Stomach smooth muscle (tissue), 2 donors: ENCODE data around the gene LMO1.

Source experiments
- H3K27ac ChIP-seq: one replicate; pipeline ENCODE4 v1.7.0; 2013; ENCODE audit warnings: mild to moderate bottlenecking, low read length, inconsistent platforms
- H3K27me3 ChIP-seq, 2 donors: one replicate each; pipeline ENCODE4 v1.7.0; 2013; ENCODE audit warnings: low read length in 2 of 2; ENCODE audit not compliant: insufficient read depth in 2 of 2, control insufficient read depth in 1 of 2
- H3K36me3 ChIP-seq, 2 donors: one replicate each; pipeline ENCODE4 v1.7.0; 2013; ENCODE audit warnings: low read length in 2 of 2; ENCODE audit not compliant: control insufficient read depth in 2 of 2, insufficient read depth in 2 of 2
- H3K4me1 ChIP-seq: one replicate; pipeline ENCODE4 v1.7.0; 2013; ENCODE audit warnings: low read length; ENCODE audit not compliant: control insufficient read depth, insufficient read depth
- H3K4me3 ChIP-seq, 2 donors: one replicate each; pipeline ENCODE4 v1.7.0; 2013; ENCODE audit warnings: low read length in 2 of 2
- H3K9ac ChIP-seq, 2 donors: one replicate each; pipeline ENCODE4 v1.7.0; 2013; ENCODE audit warnings: low read length in 2 of 2, mild to moderate bottlenecking in 1 of 2
- H3K9me3 ChIP-seq, 2 donors: one replicate each; pipeline ENCODE4 v1.7.0; 2013; ENCODE audit warnings: low read length in 2 of 2; ENCODE audit not compliant: control insufficient read depth in 2 of 2
- donor health status: healthy.
- donor health status: Pancreatic carcinoma.

LMO1 gene

DNA sequence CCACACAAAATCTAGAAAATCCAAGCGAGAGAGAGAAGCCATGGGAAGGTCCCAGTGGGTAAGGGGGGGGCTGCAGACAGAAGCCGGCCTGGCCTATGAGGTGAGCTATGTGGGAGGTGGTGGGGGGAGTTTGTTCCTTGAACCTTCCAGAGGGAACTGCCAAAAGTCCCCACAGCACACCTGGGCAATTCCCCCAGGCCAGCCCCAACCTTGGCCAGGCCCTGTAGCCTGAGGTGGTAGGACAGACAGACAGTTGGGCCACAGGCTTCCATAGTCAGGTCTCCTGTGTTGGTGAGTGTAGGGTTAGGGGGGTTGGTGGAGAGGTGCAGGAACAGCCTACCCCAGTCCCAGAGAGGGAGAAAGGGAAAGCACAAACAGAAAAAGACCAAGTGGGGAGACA, 39.0 kb downstream of the LMO1 start:
- Histone ChIP-seq H3K4me1 (peaks cover 22% of the 10 kb centered on the region), H3K27me3 (no peaks in the 10 kb centered on the region), H3K9me3 (no peaks in the 10 kb centered on the region), H3K9ac (no peak overlapping the region), H3K36me3 (peaks cover 0 to 2% of the 10 kb centered on the region in 2 donors), H3K4me3 (no peak overlapping the region), H3K27ac (no peak overlapping the region)

DNA sequence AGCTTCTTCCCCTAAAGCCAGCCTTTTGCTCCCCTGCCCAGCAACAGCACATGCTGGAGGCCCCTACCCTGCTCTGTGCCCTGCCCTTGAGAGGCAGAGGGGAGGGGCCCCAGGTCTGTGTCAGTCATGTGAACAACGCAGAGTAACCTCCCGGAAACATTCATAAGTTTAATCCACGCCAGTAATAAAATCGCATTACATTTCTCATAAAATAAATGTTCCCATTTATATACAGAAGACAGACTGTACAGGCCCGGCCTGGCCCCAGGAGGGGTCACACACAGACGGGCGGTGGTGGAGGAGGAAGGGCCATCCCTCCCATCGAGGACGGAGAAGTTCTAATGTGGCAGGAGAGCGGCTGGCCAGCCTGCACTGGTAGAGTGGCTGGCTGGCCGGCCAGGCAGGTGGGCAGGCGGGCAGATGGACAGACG, 39.5 kb downstream of the LMO1 start:
- H3K4me3 ChIP-seq, result no peak overlapping the region
- no peaks in the 10 kb centered on the region for H3K9me3 ChIP-seq
- peaks cover 17% of the 10 kb centered on the region for H3K4me1 ChIP-seq
- no peaks in the 10 kb centered on the region for H3K27me3 ChIP-seq
- no peak overlapping the region for H3K27ac ChIP-seq
- H3K36me3 ChIP-seq, result peaks cover 0 to 2% of the 10 kb centered on the region in 2 donors
- no peak overlapping the region for H3K9ac ChIP-seq

DNA sequence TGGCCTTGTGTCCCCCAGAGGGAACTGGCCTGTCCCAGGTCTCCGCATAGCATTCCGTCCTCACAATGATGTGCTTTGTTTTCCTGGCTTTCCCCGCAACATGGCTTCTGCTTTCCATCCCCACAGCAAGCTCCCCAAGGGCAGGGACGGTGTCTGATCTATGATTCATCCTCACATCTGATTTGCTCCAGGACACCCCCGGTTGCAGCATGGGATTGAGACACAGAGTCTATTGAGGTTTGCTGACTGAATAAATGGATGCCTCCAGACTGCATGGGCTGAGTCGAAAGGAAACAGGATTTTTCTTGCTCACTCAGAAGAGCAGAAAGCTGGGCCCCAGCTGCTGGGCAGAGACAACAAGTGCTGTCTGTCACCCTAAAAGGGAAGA, 40.2 kb downstream of the LMO1 start:
- no peak overlapping the region for H3K9ac ChIP-seq
- H3K9me3 ChIP-seq, result no peaks in the 10 kb centered on the region
- H3K36me3 ChIP-seq, result peaks cover 0 to 2% of the 10 kb centered on the region in 2 donors
- H3K4me3 ChIP-seq, result no peak overlapping the region
- H3K4me1 ChIP-seq, result peaks cover 10% of the 10 kb centered on the region
- no peak overlapping the region for H3K27ac ChIP-seq
- no peaks in the 10 kb centered on the region for H3K27me3 ChIP-seq

DNA sequence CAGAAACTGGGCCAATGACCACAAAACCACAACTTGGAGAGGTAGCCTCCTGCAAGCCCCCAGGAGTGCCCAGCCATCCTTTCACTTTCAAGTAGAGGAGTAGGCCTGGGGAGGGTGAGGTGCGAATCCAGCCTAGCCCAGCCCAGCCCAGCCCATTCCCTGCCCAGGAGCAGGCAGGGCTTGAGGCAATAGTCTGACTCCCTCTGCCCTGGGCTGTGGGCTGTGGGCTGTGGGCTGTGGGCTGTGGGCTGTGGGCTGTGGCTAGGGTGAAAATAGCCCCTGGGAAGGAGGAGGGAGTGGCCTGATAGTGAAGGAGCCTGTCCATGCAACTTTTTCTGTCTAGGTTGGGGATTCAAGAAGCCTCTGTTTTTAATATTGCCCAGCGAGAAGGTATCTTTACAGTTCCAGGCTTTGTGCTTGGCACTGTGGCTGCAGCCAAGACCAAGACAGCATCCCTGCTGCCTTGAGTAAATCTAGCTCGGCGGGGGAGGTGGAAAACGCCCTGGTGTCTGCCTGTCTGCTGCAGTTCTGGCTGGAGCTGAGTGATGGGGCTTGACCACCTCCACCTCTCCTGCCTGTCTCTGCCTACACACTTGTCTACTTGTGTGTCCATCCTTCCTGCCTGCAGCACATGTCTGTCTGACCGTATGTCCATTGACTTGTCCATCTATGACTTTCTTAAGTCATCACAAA, 40.7 kb downstream of the LMO1 start:
- H3K9me3 ChIP-seq, result no peaks in the 10 kb centered on the region
- no peak overlapping the region for H3K4me3 ChIP-seq
- H3K27me3 ChIP-seq, result no peaks in the 10 kb centered on the region
- H3K27ac ChIP-seq, result no peak overlapping the region
- H3K36me3 ChIP-seq, result peaks cover 0 to 2% of the 10 kb centered on the region in 2 donors
- H3K9ac ChIP-seq, result no peak overlapping the region
- H3K4me1 ChIP-seq, result peaks cover 5% of the 10 kb centered on the region

DNA sequence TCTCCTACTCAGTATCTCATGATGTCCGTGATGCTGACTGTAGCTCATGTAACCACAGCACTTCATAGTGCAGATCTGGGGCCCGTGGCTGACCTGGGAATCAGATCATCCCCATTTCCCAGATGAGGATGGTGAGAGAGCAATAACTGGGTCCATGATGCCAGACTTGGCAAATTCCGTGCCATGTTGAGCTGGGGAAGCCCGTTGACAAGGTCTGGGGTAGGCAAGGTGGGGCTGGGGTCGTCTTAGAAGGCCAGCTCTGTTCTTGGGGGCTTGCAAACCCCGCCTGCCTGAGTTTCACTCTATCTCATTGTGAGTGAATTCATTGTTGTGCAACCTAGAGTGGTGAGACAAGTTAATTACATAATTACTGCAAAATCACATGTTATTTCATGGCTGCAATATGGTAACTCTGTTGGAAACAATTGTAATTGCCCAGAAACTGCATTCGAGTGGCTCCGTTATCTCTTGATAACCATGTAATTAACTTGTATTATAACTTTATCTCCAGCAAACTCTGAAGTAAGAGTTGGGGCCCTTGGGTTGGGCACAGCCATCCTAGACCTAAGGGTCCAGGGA, 41.7 kb downstream of the LMO1 start:
- Histone ChIP-seq H3K4me3 (no peak overlapping the region), H3K27ac (no peak overlapping the region), H3K27me3 (no peaks in the 10 kb centered on the region), H3K4me1 (peaks cover 5% of the 10 kb centered on the region), H3K9me3 (no peaks in the 10 kb centered on the region), H3K36me3 (peaks cover 0 to 2% of the 10 kb centered on the region in 2 donors), H3K9ac (no peak overlapping the region)

DNA sequence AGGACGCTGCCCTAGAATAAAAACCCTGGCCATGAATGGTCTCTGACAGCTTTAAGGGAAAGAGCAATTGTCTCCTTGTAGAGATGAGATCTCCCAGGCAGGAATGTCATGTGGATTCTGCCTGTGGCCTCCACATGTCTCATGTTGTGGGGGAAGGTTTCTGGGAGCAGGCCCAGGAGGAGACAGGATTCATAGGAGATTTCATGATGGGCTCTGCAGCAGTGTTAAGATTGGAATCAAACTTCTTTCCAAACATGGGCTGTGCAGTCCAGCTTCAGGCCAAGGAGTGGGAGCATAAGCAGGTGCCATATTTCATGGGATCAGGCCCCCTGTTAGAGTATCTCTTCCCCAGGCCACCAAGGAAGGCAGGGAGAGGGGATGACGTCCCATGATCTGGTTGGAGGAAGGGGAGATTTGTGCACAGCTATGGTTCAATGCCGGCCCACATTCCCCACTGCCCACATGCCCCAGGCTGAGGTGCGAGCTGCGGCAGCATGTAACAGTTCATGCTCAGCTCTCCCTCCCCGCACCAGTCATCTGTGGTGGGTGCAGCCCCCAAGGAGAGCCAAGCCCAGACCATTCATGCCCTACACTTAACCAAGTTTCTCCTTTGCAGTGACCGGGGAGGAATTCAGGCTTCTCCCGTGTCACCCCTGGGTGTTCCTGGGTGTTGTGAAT, 42.5 kb downstream of the LMO1 start:
- no peak overlapping the region for H3K27ac ChIP-seq

DNA sequence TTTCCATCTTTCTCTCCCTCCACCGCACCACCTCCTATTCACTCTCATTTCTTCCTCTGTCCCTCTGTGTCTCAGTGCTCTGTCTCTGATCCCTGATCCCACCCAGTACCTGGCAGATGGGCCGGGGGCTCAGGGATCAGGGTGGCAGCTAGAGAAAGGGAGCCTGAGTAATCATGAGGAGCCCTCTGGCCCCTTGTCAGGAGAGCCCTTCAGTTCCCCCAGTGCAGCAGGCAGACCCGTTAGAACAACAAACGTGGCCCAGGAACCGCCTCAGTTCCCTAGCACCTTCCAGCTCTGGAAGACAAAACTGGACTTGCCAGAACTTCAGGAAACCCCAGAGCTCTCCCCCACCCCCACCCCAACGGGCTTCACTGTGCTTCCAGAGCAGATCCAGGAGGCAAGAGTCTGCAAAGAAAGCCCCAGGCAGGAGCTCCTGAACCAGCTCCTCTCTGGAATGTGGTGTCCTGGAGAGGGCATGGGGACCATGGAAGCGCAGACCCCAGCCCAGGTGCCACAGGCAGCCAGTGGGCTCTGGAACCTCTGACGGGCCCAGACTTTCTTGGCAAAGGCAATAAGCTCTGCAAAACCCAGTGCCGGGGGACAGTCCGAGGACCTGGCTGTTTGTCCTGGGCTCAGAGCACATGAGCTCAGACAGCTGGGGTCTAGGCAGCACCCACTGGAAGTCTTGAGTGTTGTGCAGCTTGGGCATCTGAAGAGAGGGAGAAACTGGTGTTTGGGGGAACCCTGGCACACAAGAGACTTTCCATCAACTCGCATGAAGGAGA, 43.2 kb downstream of the LMO1 start:
- Histone ChIP-seq H3K4me3 (no peak overlapping the region), H3K9ac (no peak overlapping the region), H3K27ac (no peak overlapping the region), H3K36me3 (peaks cover 0 to 2% of the 10 kb centered on the region in 2 donors), H3K27me3 (no peaks in the 10 kb centered on the region), H3K4me1 (no peaks in the 10 kb centered on the region), H3K9me3 (no peaks in the 10 kb centered on the region)

More for the DNA sequence above, 42.5 kb downstream of the LMO1 start:
- Histone ChIP-seq H3K4me3 (no peak overlapping the region), H3K9me3 (no peaks in the 10 kb centered on the region), H3K27me3 (no peaks in the 10 kb centered on the region), H3K36me3 (peaks cover 0 to 2% of the 10 kb centered on the region in 2 donors), H3K9ac (no peak overlapping the region), H3K4me1 (peaks cover 5% of the 10 kb centered on the region)

DNA sequence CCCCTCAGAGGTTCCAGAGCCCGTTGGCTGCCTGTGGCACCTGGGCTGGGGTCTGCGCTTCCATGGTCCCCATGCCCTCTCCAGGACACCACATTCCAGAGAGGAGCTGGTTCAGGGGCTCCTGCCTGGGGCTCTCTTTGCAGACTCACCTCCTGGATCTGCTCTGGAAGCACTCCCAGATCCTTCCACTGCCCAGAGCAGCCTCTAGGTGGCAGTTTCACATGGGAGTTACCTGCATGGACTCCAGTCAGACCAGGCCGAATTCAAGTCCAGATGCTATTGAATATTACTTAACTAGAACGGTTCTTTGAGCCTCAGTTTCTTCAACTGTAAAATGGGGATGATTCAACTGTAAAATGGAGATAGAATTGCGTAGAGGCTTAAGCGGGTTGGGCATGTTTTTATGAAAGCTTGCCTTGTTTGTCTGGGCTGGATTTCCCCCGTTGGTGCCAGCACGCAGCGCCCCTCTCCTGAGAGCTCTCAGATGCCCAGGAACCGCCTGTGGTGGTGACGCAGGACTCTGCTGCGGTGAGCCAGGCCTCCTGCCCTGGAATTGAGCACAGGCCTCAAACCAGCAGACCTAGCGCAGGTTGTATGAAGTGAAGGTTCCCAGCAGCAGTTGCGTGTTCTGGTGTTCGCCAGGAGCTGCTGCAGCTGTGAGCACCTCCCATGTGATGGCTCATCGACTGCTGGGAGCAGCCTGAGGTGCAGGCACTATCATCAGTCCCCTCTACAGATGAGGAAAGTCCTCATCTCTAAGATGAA, 44.2 kb downstream of the LMO1 start:
- Histone ChIP-seq H3K27ac (no peak overlapping the region), H3K27me3 (no peaks in the 10 kb centered on the region), H3K4me3 (no peak overlapping the region), H3K9ac (no peak overlapping the region), H3K4me1 (no peaks in the 10 kb centered on the region), H3K36me3 (peaks cover 0 to 2% of the 10 kb centered on the region in 2 donors), H3K9me3 (no peaks in the 10 kb centered on the region)

DNA sequence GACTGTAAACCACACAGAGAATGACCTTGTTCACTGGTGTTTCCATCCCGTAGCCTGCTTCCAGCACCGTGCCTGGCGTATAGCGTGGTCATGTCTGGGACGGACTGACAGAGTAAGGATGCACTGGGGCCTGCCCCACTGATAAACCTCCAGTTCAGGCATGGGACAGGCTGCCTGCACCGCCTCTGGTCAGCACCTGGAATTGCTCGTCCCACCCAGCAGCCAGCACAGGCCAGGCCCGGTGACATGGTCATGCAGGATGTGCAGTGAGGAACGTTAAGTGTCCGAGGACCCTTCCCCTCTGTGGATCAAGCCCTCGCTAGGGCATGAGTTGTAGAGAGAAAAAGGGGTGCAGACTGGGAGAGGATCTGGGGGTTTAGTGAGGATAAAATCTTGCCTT, 44.8 kb downstream of the LMO1 start:
- Histone ChIP-seq H3K4me1 (no peaks in the 10 kb centered on the region), H3K4me3 (no peak overlapping the region), H3K27me3 (no peaks in the 10 kb centered on the region), H3K9ac (no peak overlapping the region), H3K27ac (no peak overlapping the region), H3K9me3 (no peaks in the 10 kb centered on the region), H3K36me3 (no peaks in the 10 kb centered on the region)

DNA sequence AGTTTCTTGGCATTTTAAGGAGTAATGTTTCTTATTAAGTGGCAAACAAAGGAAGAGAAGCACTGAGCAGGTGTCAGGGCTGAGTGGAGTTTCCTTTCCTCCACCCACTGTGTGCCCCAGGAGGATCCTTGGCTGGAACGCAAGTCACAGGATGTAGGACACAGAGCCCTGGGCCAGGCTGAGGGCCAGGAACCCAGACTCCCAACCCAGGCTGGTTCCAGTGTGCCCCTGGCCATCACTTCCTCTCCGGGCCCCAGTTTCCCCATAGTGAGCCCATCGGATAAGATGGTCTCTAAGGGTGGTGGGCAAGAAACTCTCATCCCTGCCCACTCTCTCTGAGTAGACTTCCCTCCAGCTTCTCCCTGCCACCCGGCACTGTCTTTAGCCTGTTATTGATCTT, 45.3 kb downstream of the LMO1 start:
- Histone ChIP-seq H3K9me3 (no peaks in the 10 kb centered on the region), H3K36me3 (no peaks in the 10 kb centered on the region), H3K27ac (no peak overlapping the region), H3K9ac (no peak overlapping the region), H3K27me3 (no peaks in the 10 kb centered on the region), H3K4me1 (no peaks in the 10 kb centered on the region), H3K4me3 (no peak overlapping the region)
